ENCODE results near the gene CLIC3.

- TF ChIP-seq EZH2phosphoT487 (IDR thresholded peaks at IDR 0.05; ENCODE audit: insufficient read depth, low read depth) (no peak), EZH2 (IDR thresholded peaks at IDR 0.05; ENCODE audit: insufficient read depth, poor library complexity, severe bottlenecking) (no peak)
Measured at GRCh38 chr9:137007816-137008270, 11.5 kb upstream of the CLIC3 start.
